Mononuclear cell (primary cell): Measurements from ENCODE around the gene FAM107A. TPM values are rescaled to one million over a fixed set of nuclear protein-coding genes. Genes with fewer than 3 reads are reported as not detected.

Experiments used
- H3K27me3 ChIP-seq: 2 replicates; pipeline ENCODE4 v1.6.0; 2011; ENCODE audit warnings: low read length, control low read depth; ENCODE audit not compliant: insufficient read depth
- H3K4me1 ChIP-seq: 2 replicates; pipeline ENCODE4 v1.5.1; 2011; ENCODE audit warnings: mild to moderate bottlenecking, low read length, control low read depth; ENCODE audit not compliant: insufficient read depth
- H3K4me3 ChIP-seq: 2 replicates; pipeline ENCODE4 v1.5.1; 2011; ENCODE audit warnings: mild to moderate bottlenecking, low read length, moderate library complexity
- H3K9me3 ChIP-seq: 2 replicates; pipeline ENCODE4 v1.5.1; 2011; ENCODE audit warnings: low read depth, mild to moderate bottlenecking, control low read depth, low read length
- total RNA-seq: library from RNA; depleted of rRNA; stranded (reverse); fragments of >200 nt; gene quantifications from one replicate; pipeline ENCODE4 v1.2.3, GENCODE V29; 2012

FAM107A gene
- total RNA-seq, 1 donor, result not detected

- H3K27me3 ChIP-seq, result no peaks in the 10 kb centered on the region
- H3K4me1 ChIP-seq, result no peaks in the 10 kb centered on the region
- no peak overlapping the region for H3K4me3 ChIP-seq
- H3K9me3 ChIP-seq, result no peaks in the 10 kb centered on the region
These were observed 29.5 kb upstream of the FAM107A start for GRCh38 chr3:58606693-58607092.

DNA sequence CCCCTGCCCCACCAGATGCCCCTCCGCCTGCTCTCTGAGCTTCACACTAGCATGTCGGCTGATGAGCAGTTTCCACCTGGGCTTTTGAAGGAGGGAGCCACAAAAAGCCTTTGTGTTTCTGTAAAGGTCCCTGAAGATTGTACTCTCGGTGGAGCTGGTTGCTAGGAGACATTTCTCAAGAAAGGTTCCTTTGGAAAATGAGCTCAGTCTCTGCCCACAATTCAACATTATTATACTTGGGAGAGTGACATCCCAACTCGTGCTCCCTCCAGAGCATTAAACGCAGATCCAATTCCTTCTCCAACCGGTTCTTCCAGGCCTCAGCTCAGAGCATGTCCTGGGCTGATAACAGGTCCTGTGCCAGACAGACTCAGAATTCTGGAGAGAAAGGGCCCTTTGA is 26.8 kb upstream of the FAM107A start:
- Histone ChIP-seq H3K27me3 (no peaks in the 10 kb centered on the region), H3K4me1 (no peaks in the 10 kb centered on the region), H3K4me3 (no peak overlapping the region), H3K9me3 (no peaks in the 10 kb centered on the region)

GRCh38 chr3:58603606-58604005 is 26.4 kb upstream of the FAM107A start:
- Histone ChIP-seq H3K9me3 (no peaks in the 10 kb centered on the region), H3K4me3 (no peak overlapping the region), H3K4me1 (no peaks in the 10 kb centered on the region), H3K27me3 (no peaks in the 10 kb centered on the region)

- Histone ChIP-seq H3K4me3 (no peak overlapping the region), H3K27me3 (no peaks in the 10 kb centered on the region), H3K4me1 (no peaks in the 10 kb centered on the region), H3K9me3 (no peaks in the 10 kb centered on the region)
These were observed 20.6 kb upstream of the FAM107A start for GRCh38 chr3:58597770-58598310.

- no peaks in the 10 kb centered on the region for H3K4me1 ChIP-seq
- H3K9me3 ChIP-seq, result no peaks in the 10 kb centered on the region
- no peaks in the 10 kb centered on the region for H3K27me3 ChIP-seq
- no peak overlapping the region for H3K4me3 ChIP-seq
These were observed 19.8 kb upstream of the FAM107A start for GRCh38 chr3:58596834-58597518.

DNA sequence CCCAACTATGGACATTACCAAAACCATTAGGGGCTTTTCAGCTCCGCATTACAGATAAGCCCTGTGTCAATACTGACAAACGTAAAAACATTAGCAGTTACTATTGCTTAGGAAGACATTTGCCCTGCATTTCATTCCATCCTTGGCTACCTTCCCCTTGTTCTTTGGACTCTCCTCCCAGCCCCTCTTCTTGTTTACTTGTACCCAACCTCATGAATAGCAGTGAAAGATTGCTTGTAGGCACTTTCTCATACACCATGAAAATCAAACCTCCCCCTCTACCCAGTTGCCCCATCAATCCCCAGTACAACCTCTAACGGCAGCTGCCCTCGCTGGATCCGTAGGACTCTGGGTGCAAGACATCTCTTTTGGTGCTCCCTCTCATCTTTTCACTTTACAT is 16.9 kb upstream of the FAM107A start:
- Histone ChIP-seq H3K9me3 (no peaks in the 10 kb centered on the region), H3K4me3 (no peak overlapping the region), H3K27me3 (no peaks in the 10 kb centered on the region), H3K4me1 (no peaks in the 10 kb centered on the region)

- no peaks in the 10 kb centered on the region for H3K9me3 ChIP-seq
These were observed 14.6 kb upstream of the FAM107A start for GRCh38 chr3:58591517-58592510.

DNA sequence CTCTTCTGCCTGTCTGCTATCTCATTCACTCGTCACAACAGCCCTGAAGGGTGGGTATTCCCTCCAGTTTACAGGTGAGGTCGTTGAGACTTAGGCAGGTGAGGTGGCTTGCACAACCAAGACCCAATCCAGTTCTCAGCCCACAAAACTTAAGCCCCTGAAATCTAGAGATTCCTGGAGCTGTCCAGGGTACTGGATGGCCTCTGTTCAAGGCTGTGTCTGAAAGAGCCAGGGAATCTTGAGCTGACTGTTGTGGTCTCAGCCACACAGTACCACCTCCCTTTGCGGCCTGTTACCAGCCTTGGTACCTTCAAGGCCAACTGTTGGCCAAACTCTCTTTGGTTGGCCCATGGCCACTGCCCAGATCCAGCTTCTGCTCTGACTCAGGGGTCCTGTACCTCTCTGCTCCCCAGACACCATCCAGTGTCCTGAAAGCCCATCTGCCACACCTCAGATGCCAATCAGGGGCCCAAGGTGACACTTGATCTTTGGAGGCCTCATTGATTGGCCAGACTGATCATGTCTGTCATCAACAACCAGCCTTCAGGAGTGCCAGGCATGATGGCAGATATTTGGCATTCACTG is 10.9 kb upstream of the FAM107A start:
- H3K4me3 ChIP-seq, result no peak overlapping the region

More at GRCh38 chr3:58591517-58592510, 14.6 kb upstream of the FAM107A start:
- Histone ChIP-seq H3K4me1 (no peaks in the 10 kb centered on the region), H3K4me3 (no peak overlapping the region), H3K27me3 (peaks cover 15% of the 10 kb centered on the region)

DNA sequence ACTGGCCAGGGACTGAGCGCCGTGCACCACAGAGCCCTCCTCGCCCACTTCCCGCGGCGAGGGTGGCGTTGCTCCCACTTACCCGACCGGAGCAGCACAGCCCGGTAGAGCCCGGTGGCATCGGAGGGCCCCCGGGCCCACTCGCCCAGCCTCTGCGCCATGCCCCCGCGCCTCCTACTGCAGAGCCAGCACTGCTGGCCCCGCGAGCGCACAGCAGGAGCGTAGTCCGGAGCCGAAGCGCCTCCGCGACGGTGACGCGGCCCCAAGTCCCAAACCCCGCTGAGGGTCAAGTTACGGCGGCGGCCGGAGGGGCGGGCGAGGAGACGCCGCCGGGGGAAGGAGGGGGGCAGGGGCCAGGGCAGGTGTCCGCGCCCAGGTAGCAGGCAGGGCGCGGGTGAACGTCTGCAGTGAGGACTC is 9.6 kb upstream of the FAM107A start:
- peaks cover 8% of the 10 kb centered on the region for H3K4me1 ChIP-seq

More for the DNA sequence above, 10.9 kb upstream of the FAM107A start:
- Histone ChIP-seq H3K4me1 (peaks cover 8% of the 10 kb centered on the region), H3K9me3 (no peaks in the 10 kb centered on the region), H3K27me3 (peaks cover 45% of the 10 kb centered on the region)

DNA sequence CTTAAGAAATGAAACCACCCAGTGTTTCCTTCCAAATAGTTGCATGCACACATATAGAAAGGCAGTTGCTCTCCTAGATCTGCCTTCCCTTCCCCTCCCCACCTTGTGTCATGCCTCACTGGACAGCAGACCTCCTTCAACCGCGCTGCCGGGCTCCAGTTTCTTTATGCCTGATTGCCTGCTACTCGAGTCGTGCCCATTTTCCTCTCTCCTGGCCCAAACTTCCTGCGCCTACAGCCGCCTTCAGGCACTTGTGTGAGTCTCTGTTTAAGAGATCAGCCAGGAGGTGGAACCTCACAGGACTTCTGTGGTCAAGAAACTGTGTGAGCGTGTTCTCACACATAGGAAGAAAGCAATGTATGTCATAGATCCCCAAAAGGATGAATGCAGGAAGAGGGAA is 8.8 kb upstream of the FAM107A start:
- peaks cover 45% of the 10 kb centered on the region for H3K27me3 ChIP-seq
- H3K4me3 ChIP-seq, result no peak overlapping the region
- no peaks in the 10 kb centered on the region for H3K9me3 ChIP-seq
- H3K4me1 ChIP-seq, result peaks cover 8% of the 10 kb centered on the region

More for the DNA sequence above, 9.6 kb upstream of the FAM107A start:
- no peak overlapping the region for H3K4me3 ChIP-seq
- no peaks in the 10 kb centered on the region for H3K9me3 ChIP-seq
- peaks cover 45% of the 10 kb centered on the region for H3K27me3 ChIP-seq

DNA sequence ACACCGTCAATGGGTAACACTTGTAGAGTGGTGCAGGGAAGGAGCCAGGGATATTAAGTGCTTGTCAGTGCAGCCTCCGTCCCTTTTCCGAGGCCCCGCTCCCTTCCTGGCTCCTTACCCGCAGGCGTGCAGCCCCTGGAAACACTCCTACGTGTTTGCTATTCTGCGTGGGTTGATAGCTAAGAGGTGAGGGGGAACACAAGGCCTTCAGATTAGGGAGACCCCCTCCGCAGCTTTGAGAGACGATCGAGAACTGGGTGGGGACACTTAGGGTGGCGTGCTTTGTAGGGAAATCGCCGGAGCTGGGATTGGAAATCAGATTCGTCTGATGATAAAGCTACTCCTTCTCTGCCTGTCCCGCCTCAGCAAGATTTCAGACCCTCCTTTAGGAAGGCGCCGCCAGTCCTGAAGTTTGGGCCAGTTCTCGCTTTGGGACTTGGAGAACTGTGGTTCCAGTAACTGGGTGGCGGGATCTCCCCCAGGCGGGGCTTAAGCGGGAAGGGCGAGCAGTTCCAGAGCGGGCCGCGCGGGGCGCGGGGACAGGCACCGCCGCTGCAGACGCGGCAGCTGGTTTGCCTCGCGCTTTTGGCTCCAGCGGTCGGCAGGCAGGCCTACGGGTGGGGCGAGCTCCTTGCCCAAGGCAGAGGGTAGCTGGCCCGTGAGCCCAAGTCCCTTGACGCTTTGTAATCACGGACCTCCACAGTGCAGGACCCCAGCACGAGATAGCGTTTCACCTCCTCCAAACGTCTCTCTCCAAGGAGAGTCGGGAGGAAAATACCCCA is 8.0 kb upstream of the FAM107A start:
- no peaks in the 10 kb centered on the region for H3K9me3 ChIP-seq
- H3K27me3 ChIP-seq, result peaks cover 45% of the 10 kb centered on the region
- peaks cover 8% of the 10 kb centered on the region for H3K4me1 ChIP-seq
- peak overlapping the region; percentile 54 for H3K4me3 ChIP-seq

DNA sequence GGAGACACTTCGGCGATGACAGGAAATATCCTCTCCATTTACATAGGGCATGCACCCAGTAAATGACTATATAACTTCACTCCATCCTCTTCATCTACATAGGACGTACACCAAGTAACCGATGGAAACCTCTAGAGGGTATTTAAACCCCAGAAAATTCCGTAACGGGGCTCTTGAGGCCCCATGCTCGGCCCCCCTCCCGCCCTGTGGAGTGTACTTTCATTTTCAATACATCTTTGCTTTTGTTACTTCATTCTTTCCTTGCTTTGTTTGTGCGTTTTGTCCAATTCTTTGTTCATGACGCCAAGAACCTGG is 7.5 kb upstream of the FAM107A start:
- Histone ChIP-seq H3K4me1 (peaks cover 8% of the 10 kb centered on the region), H3K4me3 (peak overlapping the region; percentile 54), H3K27me3 (peaks cover 45% of the 10 kb centered on the region), H3K9me3 (no peaks in the 10 kb centered on the region)

GRCh38 chr3:58581328-58582091 is 4.3 kb upstream of the FAM107A start:
- peaks cover 8% of the 10 kb centered on the region for H3K4me1 ChIP-seq
- H3K9me3 ChIP-seq, result no peaks in the 10 kb centered on the region
- peaks cover 27% of the 10 kb centered on the region for H3K27me3 ChIP-seq
- H3K4me3 ChIP-seq, result no peak overlapping the region

GRCh38 chr3:58580826-58581327 is 3.7 kb upstream of the FAM107A start:
- no peaks in the 10 kb centered on the region for H3K9me3 ChIP-seq
- no peak overlapping the region for H3K4me3 ChIP-seq
- H3K4me1 ChIP-seq, result peaks cover 6% of the 10 kb centered on the region
- H3K27me3 ChIP-seq, result peaks cover 21% of the 10 kb centered on the region
